Astrocyte of the spinal cord (primary cell): Measurements from ENCODE around the gene PSMD13.

Experiments used
- DNase-seq: peaks from one replicate; pipeline ENCODE4 v3.0.0; 2011; ENCODE audit warnings: low read depth, low spot score
- H3K4me3 ChIP-seq: 2 replicates; pipeline ENCODE4 v1.5.1; 2011; ENCODE audit warnings: low read depth, mild to moderate bottlenecking, low read length, moderate library complexity
- in situ Hi-C: cut with HindIII; loops from 2 replicates; pipeline ENCODE4 v1.10.0; 2017; ENCODE audit warnings: low sequenced_read_pairs
- TF ChIP-seq, protein P1 (sequence below): IDR thresholded peaks from 2 replicates; pipeline ENCODE4 v1.5.1; 2012; ENCODE audit warnings: low read depth, mild to moderate bottlenecking, low read length, inconsistent platforms

The PSMD13 gene

DNA sequence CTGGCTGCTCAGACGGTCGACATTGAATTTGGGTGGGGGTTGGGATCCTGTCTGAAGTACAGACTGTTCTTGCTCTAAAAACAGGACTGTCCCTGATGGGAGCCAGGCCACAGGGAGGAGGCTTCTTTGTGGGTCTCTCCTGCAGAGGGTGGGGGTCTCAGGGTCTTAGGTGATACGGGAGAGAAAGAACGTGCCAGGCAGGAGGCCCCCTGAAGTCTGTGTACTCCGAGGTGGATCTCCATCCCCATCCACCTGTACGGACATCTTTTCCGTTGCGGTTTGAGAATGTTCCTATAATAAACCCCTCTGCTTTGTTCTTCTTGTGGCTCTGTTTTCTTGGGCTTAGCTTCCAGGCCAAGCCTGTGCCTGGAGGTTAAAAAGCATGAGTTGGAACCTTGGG is 15.9 kb downstream of the PSMD13 start:
- in situ Hi-C loops = no loop called here
- no peak overlapping the region for H3K4me3 ChIP-seq

DNA sequence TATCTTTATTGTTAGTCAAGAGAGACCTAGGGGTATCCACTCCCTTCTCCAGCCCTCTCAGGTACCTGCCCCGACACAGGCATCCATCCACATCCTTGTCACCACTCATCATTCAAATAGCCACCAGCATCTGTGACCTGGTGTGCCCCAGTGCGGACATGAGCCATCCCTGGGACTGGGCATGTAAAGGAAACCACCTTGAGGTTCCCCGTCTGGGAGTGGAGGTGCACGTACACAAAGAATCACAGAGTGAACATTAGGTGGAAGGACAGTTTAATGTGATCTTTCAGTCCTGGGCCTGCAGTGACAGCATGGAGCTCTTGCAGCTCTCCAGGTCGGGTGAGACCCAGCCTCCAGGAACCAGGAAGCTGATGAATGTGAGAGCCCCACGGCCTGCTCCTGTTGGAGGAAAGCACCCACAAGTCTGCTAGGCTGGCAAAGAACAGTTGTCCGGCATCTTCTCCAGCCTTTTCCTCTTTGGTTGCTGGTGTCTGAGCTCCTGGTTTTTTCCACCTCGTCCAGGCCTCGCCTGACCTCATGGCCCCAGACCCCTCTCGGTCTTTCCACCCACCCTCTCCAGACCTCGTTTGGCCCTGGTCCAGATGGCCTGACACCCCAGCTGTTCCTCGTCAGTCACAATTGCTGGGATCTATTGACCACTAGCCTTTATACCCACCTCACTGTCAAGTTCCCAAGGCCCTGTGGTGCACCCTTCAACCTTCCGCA is 16.5 kb downstream of the PSMD13 start:
- H3K4me3 ChIP-seq = no peak overlapping the region
- TF ChIP-seq, protein P1, sequence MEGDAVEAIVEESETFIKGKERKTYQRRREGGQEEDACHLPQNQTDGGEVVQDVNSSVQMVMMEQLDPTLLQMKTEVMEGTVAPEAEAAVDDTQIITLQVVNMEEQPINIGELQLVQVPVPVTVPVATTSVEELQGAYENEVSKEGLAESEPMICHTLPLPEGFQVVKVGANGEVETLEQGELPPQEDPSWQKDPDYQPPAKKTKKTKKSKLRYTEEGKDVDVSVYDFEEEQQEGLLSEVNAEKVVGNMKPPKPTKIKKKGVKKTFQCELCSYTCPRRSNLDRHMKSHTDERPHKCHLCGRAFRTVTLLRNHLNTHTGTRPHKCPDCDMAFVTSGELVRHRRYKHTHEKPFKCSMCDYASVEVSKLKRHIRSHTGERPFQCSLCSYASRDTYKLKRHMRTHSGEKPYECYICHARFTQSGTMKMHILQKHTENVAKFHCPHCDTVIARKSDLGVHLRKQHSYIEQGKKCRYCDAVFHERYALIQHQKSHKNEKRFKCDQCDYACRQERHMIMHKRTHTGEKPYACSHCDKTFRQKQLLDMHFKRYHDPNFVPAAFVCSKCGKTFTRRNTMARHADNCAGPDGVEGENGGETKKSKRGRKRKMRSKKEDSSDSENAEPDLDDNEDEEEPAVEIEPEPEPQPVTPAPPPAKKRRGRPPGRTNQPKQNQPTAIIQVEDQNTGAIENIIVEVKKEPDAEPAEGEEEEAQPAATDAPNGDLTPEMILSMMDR = no peak
- in situ Hi-C loops = no loop called here
- no peak for DNase-seq

More for the DNA sequence above, 15.9 kb downstream of the PSMD13 start:
- TF ChIP-seq, protein P1 = no peak
- no peak for DNase-seq

DNA sequence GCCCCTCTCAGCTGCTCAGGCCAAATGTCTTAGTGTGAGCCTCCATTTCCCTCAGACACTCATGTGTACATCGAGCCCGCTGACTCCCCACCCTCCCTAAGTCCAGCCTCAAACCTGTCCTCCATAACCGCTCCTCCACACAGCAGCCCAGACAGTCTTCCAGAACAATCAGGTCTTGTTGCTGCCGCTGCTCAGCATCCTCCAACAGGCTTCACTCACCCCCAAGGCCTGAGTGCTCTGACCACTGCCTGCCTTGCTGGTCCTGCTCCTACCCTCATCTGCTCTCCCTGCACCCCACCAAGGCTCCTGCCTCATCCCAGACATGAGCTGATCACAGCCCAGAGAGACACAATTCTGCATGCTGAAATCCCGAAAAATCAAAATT is 17.1 kb downstream of the PSMD13 start:
- no peak for DNase-seq
- in situ Hi-C loops = no loop called here
- TF ChIP-seq, protein P1 = no peak
- no peak overlapping the region for H3K4me3 ChIP-seq

DNA sequence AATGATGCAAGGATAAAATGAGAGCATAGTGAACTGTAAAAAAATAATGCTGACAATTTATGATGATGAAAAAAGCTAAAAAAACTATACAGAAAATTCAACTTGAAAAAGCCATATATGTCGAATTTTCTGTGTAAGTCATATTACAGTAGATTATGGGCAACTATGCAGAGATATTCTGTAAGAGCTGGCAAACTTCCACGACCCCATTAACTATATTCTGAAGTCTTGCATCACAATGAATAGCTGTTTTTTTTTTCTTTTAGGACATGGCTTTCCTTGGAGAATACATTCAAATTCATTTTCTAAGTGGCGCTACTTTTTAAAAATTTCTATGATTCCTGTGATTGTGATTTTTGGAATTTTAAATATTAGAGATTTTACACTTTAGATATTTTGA is 18.4 kb downstream of the PSMD13 start:
- DNase-seq = no peak
- in situ Hi-C loops = no loop called here
- TF ChIP-seq, protein P1 = no peak
- no peak overlapping the region for H3K4me3 ChIP-seq

DNA sequence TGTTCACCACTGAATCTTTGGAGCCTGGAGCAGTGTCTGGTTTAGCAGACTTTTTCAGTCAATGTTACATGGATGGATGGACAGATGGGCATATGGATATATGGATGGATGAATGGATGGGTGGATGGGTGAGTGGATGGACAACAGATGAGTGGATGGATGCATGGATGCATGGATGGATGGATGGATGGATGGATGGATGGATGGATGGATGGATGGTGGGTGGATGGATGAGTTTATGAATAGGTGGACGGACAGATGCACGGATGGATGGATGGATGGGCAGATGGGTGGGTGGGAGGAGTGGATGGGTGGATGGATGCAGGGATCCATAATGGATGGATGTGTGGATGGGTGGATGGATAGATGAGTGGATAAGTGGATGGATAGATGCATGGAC is 19.0 kb downstream of the PSMD13 start:
- in situ Hi-C loops = no loop called here
- no peak overlapping the region for H3K4me3 ChIP-seq
- no peak for DNase-seq
- TF ChIP-seq, protein P1 = no peak

DNA sequence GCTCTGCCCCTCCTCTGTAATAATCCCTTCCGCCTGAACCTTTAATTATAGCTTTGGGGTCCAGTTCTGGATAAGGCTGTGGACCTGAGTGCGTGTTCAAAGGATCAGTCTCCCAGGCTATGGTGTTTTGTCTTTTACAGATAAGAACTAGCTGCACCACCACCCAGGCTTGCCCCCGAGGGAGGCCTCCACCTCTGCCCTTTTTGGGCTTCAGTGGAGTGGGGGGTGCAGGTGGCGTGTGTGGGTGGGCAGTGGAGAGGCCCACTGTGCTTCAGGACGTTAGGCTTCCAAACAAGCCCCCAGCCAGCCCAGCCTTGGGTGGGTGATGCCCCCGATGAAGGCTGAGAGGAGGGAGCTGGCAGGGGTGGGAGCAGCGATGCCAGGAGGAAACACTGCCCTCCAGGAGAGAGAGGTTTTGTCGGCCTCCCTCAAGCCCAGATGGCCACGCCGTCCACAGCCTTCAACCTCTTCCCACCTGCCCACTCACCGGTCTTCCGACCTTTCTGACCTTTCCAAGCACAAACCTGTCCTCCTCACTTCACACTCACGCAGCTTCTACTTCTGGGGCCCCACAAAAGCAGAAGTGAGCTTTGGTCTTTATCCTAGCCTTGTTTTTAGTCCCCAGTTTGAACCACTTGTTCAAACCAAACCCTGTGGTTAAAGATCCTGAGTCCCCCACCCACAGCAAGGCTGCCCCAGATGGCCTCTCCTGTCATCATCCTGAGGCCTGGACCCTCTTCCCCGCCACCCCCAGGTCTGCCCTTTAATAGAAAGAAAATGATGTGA is 20.4 kb downstream of the PSMD13 start:
- H3K4me3 ChIP-seq = no peak overlapping the region
- TF ChIP-seq, protein P1 = no peak
- DNase-seq = no peak
- in situ Hi-C loops = no loop called here
